HG02973 (cell line): Measurements from ENCODE around the gene NTN5.
"Not testable (repeated sequence)": the region's sequence is repeated elsewhere in the genome, so short reads cannot be mapped to it uniquely, and the experiment has no call there.

Experiments
- ATAC-seq: cut with Tn5 transposase; IDR thresholded peaks from one replicate; pipeline ENCODE4 v1.9.1; 2021; ENCODE audit warnings: moderate library complexity; ENCODE audit not compliant: unreplicated experiment

Gene NTN5

GRCh38 chr19:48645620-48646000 lies 27.2 kb downstream of the NTN5 start:
- ATAC-seq: no peak

- ATAC-seq: no peak
These were observed 27.8 kb downstream of the NTN5 start for GRCh38 chr19:48644839-48645619.

- no peak for ATAC-seq
These were observed 28.5 kb downstream of the NTN5 start for GRCh38 chr19:48644355-48644754.

GRCh38 chr19:48642862-48643261 lies 30.0 kb downstream of the NTN5 start:
- ATAC-seq: no peak

- no peak for ATAC-seq
These were observed 31.0 kb downstream of the NTN5 start for GRCh38 chr19:48641850-48642249.

- ATAC-seq: no peak
These were observed 33.1 kb downstream of the NTN5 start for GRCh38 chr19:48639483-48640375.

- no peak for ATAC-seq
These were observed 33.9 kb downstream of the NTN5 start for GRCh38 chr19:48638831-48639381.

GRCh38 chr19:48637948-48638830 lies 34.6 kb downstream of the NTN5 start:
- peak; percentile 13 for ATAC-seq

GRCh38 chr19:48637449-48637947 lies 35.3 kb downstream of the NTN5 start:
- ATAC-seq: peak; percentile 54

- peak; percentile 1 for ATAC-seq
These were observed 35.9 kb downstream of the NTN5 start, which contains the start of gene DBP for GRCh38 chr19:48636859-48637448. Gene DBP, minus strand, starts transcription at chr19:48637379. Its CDS starts 385 bp downstream, at chr19:48636994.

GRCh38 chr19:48635966-48636858 lies 36.6 kb downstream of the NTN5 start:
- ATAC-seq: no peak

GRCh38 chr19:48635263-48635965 lies 37.4 kb downstream of the NTN5 start:
- no peak for ATAC-seq

- no peak for ATAC-seq
These were observed 38.2 kb downstream of the NTN5 start for GRCh38 chr19:48634424-48635262.

GRCh38 chr19:48634036-48634342 lies 38.8 kb downstream of the NTN5 start:
- ATAC-seq: no peak

- no peak for ATAC-seq
These were observed 39.4 kb downstream of the NTN5 start for GRCh38 chr19:48633148-48634035.

GRCh38 chr19:48632692-48633147 lies 40.1 kb downstream of the NTN5 start:
- no peak for ATAC-seq

- ATAC-seq: not testable (repeated sequence)
These were observed 40.5 kb downstream of the NTN5 start for GRCh38 chr19:48632286-48632685.
